Prostate gland (tissue), 2 donors: Measurements from ENCODE around the gene SARDH. TPM values are rescaled to one million over a fixed set of nuclear protein-coding genes. Genes with fewer than 3 reads are reported as not detected.
"Not testable (repeated sequence)": the region's sequence is repeated elsewhere in the genome, so short reads cannot be mapped to it uniquely, and the experiment has no call there.

Experiments
- DNase-seq: peaks from one replicate; pipeline ENCODE4 v3.0.0-alpha.2; 2019; ENCODE audit warnings: low spot score
- H3K27ac ChIP-seq, 2 donors: fragments of 200-600 bp; sonication (generic); 2 replicates each; pipeline ENCODE4 v1.5.1; 2017 to 2019
- H3K27me3 ChIP-seq: fragments of 200-600 bp; sonication (generic); replicated peaks from 2 replicates; pipeline ENCODE4 v1.5.1; 2019; ENCODE audit not compliant: insufficient read depth
- H3K36me3 ChIP-seq, 2 donors: fragments of 200-600 bp; sonication (generic); 1 replicate in 1 of 2; 2 replicates in 1 of 2; pipeline versions ENCODE4 v1.5.1 to v1.8.1; 2017 to 2019
- H3K4me1 ChIP-seq: fragments of 200-600 bp; sonication (generic); replicated peaks from 2 replicates; pipeline ENCODE4 v1.5.1; 2019
- H3K4me3 ChIP-seq, 2 donors: fragments of 200-600 bp; sonication (generic); 2 replicates each; pipeline ENCODE4 v1.5.1; 2017 to 2019
- H3K9me3 ChIP-seq: fragments of 200-600 bp; sonication (generic); 2 replicates; pipeline ENCODE4 v1.5.1; 2017
- POLR2A ChIP-seq: fragments of 450-650 bp; IDR thresholded peaks from one replicate; pipeline ENCODE4 v1.6.1; 2016; ENCODE audit warnings: antibody characterized with exemption, mild to moderate bottlenecking
- POLR2AphosphoS5 ChIP-seq: sonication (generic); formaldehyde crosslinking; IDR thresholded peaks from one replicate; pipeline ENCODE4 v1.6.1; 2017; ENCODE audit warnings: antibody characterized with exemption
- WGBS: methylation state at CpG from one replicate; pipeline ENCODE4 v1.1.5; 2018; 5-methylcytosine and 5-hydroxymethylcytosine counted together
- intact Hi-C: fragments of 100-400 bp; cut with DNase I; formaldehyde crosslinking; loops from one replicate; pipeline ENCODE4 v1.14.2; 2022
- total RNA-seq, 2 donors: library from RNA; depleted of rRNA; stranded (reverse); fragments of >200 nt; gene quantifications; one replicate each; pipeline ENCODE4 v1.1.0, GENCODE V29; 2016
- TF ChIP-seq, protein P1 (sequence below), 4 experiments: fragments of 200-600 bp in 2 of 4; fragments of 450-650 bp in 2 of 4; sonication (generic) in 2 of 4; IDR thresholded peaks; 1 replicate in 3 of 4; 2 replicates in 1 of 4; pipeline ENCODE4 v1.5.1; 2016 to 2019; ENCODE audit warnings: antibody characterized with exemption in 4 of 4, mild to moderate bottlenecking in 2 of 4, moderate library complexity in 2 of 4

The SARDH gene
- total RNA-seq, 2 donors from 2014 or later: 6.7 to 7.2 TPM

DNA sequence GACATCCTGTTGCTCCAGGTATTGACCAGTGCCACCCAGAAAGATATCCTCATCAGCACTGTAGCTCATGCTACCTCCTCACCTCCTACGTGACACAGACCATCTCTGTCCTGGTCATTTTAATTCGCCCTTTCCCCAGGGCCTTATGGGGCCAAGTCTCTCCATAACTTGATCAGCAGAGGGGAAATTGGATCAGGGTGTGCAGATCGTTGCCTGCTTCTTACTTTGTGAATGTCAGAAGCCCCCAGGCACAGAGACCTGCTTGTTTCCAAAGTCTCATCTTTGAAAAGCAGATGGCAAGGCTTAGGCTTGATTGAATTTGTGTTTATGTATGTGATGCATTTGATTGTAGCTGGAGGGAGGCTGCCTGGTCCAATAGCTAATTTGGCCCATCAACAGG is 110.8 kb downstream of the SARDH start:
- no peaks in the 10 kb centered on the region for H3K4me1 ChIP-seq
- no peak overlapping the region for H3K4me3 ChIP-seq
- H3K27me3 ChIP-seq: no peaks in the 10 kb centered on the region
- H3K36me3 ChIP-seq: no peaks in the 10 kb centered on the region
- TF ChIP-seq POLR2A (no peak), POLR2AphosphoS5 (no peak)
- TF ChIP-seq, protein P1, sequence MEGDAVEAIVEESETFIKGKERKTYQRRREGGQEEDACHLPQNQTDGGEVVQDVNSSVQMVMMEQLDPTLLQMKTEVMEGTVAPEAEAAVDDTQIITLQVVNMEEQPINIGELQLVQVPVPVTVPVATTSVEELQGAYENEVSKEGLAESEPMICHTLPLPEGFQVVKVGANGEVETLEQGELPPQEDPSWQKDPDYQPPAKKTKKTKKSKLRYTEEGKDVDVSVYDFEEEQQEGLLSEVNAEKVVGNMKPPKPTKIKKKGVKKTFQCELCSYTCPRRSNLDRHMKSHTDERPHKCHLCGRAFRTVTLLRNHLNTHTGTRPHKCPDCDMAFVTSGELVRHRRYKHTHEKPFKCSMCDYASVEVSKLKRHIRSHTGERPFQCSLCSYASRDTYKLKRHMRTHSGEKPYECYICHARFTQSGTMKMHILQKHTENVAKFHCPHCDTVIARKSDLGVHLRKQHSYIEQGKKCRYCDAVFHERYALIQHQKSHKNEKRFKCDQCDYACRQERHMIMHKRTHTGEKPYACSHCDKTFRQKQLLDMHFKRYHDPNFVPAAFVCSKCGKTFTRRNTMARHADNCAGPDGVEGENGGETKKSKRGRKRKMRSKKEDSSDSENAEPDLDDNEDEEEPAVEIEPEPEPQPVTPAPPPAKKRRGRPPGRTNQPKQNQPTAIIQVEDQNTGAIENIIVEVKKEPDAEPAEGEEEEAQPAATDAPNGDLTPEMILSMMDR (IDR thresholded peaks at IDR 0.05): no peak
- H3K27ac ChIP-seq: no peak overlapping the region
- intact Hi-C loops: no loop called here
- H3K9me3 ChIP-seq: no peaks in the 10 kb centered on the region
- 80% methylated on average over 3 of the region's 3 CpGs for WGBS
- no peak for DNase-seq

DNA sequence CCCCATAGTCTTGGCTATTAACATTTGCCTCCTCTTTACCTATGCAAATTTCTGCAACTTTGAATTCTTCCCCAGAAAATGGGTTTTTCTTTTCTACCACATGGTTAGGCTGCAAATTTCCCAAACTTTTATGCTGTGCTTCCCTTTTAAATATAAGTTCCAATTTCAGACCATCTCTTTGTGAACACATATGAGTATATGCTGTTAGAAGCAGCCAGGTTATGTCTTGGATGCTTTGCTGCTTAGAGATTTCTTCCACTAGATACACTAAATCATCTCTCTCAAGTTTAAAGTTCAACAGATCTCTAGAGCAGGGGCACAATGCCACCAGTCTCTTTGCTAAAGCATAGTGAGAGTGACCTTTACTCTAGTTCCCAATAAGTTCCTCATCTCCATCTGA is 112.1 kb downstream of the SARDH start:
- H3K36me3 ChIP-seq, DNase-seq, intact Hi-C loops, H3K4me3 ChIP-seq, H3K4me1 ChIP-seq, H3K27me3 ChIP-seq, H3K9me3 ChIP-seq, H3K27ac ChIP-seq: not testable (repeated sequence)

DNA sequence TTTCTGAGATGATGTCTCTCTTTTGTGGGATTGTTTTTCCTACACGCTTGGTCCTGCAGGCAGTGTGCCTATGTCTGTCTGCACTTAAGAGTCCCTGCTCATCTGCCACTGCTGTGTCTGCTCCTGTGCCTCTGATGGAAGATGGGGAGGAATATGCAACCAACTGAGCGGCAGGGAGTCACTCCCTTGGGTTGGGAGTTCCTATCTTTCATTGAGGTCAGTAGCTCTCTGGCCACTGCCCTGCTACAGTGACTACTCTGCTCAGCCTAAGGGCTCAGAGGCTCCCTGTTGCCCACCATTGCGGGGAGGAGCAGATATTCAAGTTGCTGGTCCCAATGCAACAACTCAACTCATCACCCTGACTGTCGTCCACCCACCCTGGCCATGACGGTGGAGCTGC is 115.6 kb downstream of the SARDH start:
- Histone ChIP-seq H3K4me1 (no peaks in the 10 kb centered on the region), H3K27me3 (no peaks in the 10 kb centered on the region), H3K36me3 (no peaks in the 10 kb centered on the region), H3K9me3 (no peaks in the 10 kb centered on the region), H3K4me3 (no peak overlapping the region), H3K27ac (no peak overlapping the region)
- WGBS: 54% methylated on average over 5 of the region's 5 CpGs
- TF ChIP-seq, protein P1 (IDR thresholded peaks at IDR 0.05): no peak
- no peak for TF ChIP-seq POLR2A
- no peak for TF ChIP-seq POLR2AphosphoS5
- intact Hi-C loops: no loop called here
- DNase-seq: no peak

DNA sequence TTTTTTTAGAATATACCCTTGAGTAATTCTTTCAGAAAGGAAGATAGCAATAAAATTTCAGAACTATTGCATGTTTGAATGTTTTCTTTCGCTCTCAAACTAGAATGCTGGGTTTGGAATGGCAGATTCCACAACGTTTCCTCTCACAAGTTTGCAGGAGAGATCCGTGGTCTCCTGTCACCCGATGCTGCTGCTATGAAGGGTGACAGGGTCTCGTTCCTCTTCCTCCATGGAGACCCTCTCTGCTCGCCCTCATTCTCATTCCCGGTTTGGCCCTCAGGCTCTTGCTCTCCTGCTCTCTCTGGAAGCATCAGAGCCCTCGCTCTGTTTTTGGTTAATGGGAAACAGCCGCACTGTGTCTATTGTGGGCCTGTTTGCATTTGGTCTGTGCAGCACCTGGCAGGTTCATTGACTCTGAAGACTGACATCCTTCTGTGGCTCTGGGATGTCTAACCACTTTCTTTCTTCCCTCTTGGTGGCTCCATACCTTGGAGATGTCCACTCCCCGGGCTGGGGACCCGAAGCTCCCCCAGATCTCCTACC is 116.4 kb downstream of the SARDH start:
- H3K27ac ChIP-seq: no peak overlapping the region
- intact Hi-C loops: no loop called here
- no peaks in the 10 kb centered on the region for H3K4me1 ChIP-seq
- H3K27me3 ChIP-seq: no peaks in the 10 kb centered on the region
- no peaks in the 10 kb centered on the region for H3K9me3 ChIP-seq
- TF ChIP-seq POLR2A: no peak
- TF ChIP-seq POLR2AphosphoS5: no peak
- TF ChIP-seq, protein P1 (IDR thresholded peaks at IDR 0.05): no peak
- WGBS: 68% methylated on average over 11 of the region's 11 CpGs
- no peaks in the 10 kb centered on the region for H3K36me3 ChIP-seq
- no peak for DNase-seq
- H3K4me3 ChIP-seq: no peak overlapping the region

DNA sequence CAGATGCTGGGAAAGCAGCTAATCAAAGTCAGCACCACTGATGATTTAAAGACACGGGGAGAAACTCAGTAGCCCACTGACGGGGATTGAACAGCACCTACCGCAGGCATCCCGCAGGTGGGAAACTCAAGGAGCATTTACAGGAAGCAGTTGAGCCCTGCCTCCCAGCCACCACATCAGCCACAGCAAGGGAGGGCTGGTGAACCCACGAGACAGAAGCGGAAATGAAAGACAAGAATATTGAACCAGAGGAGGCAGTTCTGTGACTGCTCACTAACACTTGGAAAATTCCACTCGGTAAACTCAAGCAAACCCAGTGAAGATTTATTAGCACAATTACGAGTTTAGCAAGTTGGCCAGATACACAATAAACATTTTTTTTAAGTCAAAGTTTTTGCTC is 118.4 kb downstream of the SARDH start:
- Histone ChIP-seq H3K36me3 (no peaks in the 10 kb centered on the region), H3K4me1 (no peaks in the 10 kb centered on the region), H3K27me3 (no peaks in the 10 kb centered on the region), H3K27ac (no peak overlapping the region), H3K4me3 (no peak overlapping the region), H3K9me3 (no peaks in the 10 kb centered on the region)
- peak; percentile 36 for DNase-seq
- TF ChIP-seq, protein P1 (IDR thresholded peaks at IDR 0.05): no peak
- TF ChIP-seq POLR2AphosphoS5: peak; percentile 71
- no peak for TF ChIP-seq POLR2A
- intact Hi-C loops: no loop called here
- WGBS: 2% methylated on average over 8 of the region's 8 CpGs
